HG03097 (cell line): Measurements from ENCODE around the gene ACTBL2.

Experiments used
- ATAC-seq: cut with Tn5 transposase; IDR thresholded peaks from one replicate; pipeline ENCODE4 v1.9.1; 2021; ENCODE audit not compliant: unreplicated experiment, low FRiP score

ACTBL2 gene

DNA sequence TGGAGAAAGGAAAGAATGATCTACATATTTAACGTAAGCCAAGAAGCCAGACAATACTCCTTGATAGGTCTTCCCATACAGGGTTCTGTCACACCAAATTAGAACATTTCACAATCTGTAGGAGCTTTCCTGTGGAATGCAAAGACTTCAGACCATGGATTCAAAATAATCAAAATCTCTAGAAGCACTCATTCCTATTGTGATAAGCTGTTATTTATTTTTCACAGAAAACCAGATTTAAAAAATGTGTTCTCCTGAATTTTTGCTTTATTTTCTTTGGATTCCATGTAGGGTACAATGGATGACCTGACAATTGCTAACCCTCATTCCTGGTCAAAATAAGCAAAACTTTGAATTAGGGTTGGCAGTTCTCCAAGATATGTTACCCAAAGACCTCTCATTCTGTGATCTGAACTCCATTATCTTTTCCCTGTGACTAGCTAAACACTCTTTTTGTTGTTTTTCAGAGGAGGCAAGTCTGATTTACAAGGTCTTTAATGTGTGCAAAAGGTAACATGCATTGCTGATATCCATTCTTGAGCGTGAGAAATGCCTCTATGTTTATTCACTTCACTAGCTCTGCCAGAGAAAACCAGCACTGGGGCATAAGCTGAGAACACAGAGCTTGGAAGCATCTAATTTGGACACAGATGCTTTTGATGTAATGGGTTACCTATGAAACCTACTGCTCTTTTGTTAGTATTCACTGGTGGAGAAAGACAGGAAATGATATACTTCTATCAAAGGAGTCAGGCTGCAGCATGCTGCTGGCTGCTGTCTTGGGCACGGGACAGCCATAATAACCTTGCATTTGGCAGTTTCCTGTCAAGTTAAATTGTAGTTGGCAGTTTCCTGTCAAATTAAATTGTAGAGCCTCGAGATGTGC, 31.4 kb downstream of the ACTBL2 start:
- ATAC-seq: no peak

DNA sequence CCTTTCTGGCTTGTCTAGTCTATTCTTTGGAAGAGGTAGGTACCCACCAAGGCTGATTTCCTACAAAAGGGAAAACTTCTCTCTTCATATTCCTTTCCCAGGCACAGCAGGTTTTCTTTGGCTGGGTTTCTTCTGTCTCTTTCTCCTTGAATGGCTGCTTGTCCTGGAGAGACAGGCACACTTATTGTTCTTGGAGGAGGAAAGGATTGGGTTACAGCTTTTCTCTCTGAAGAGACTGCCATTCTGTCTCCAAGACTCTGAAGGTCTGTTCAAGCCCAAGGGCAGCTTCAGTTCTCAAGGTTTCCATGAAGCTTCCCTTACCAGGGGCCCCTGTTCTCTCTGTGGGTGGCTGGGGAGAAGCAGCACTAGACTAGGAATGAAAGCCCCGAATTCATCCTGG, 33.9 kb downstream of the ACTBL2 start:
- ATAC-seq: no peak

DNA sequence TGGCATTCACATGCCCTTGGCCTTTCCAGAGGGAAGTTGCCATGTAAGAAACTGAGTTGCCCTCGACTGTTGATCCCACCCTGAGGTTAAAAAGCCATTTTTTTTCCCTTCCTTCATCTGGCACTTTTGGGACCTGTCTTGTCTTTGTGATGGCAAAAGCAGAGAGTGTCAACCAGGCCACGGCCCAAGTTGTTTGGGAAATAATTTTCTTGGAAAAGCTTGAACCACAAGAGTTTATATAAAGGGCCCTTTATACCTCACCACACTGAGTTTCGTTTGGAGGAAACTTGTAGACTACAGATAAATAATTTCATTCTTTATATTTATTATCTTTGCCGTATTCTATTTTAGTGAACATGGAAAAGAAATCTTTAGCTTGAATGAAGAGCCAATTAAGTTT, 34.3 kb downstream of the ACTBL2 start:
- no peak for ATAC-seq

DNA sequence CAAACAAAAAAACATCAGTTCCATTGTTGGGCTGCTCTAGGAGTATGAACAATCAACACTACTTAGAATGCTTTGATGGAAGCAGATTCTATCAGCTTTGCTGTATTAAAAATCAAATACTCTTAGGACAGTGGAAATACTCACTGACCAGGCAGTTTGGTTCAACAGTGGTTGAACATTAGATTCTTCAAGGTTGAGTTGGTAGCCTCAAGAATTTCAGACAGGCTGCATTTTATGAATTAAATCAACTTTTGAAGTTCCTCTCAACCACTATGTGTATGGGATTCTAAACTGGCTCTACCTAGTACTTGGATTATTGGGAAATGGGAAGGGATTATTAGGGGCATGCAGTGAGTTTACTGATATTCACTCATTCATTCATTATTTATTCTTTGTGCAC, 35.0 kb downstream of the ACTBL2 start:
- ATAC-seq: no peak

DNA sequence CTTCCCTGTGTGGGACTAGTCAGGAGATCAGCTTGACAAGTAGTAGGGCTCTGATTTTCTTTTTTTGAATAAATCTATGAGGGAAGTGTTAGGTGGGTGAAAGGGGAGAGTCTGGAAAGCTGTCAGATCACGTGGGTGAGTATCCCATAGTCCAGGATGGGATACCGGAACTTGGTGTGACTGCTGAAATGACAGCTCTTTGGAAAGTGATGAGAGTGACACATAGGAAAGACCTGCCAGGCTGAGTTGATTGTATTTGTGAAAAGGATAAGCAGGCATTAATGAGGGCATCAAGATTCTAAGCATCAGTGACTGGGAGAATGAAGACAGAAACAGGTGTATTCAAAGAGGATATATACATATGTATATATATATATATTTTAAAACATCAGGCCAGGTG, 35.6 kb downstream of the ACTBL2 start:
- no peak for ATAC-seq

DNA sequence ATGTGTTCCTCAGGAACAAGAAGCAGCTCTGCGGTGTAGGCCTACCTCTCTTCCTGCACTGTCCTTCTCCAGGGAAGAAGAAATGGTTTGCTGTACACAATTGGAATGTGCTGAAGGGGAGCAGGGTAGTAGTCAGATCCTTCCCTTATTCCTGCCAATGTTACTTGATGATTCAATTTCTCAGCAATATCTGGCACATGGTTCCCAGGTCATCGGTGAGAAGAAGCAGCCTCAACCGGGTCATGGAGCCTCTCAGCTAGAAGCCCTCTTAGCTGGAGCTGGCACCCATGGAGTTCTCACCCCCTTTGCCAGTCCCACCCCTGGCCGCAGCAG, 36.9 kb downstream of the ACTBL2 start:
- no peak for ATAC-seq

DNA sequence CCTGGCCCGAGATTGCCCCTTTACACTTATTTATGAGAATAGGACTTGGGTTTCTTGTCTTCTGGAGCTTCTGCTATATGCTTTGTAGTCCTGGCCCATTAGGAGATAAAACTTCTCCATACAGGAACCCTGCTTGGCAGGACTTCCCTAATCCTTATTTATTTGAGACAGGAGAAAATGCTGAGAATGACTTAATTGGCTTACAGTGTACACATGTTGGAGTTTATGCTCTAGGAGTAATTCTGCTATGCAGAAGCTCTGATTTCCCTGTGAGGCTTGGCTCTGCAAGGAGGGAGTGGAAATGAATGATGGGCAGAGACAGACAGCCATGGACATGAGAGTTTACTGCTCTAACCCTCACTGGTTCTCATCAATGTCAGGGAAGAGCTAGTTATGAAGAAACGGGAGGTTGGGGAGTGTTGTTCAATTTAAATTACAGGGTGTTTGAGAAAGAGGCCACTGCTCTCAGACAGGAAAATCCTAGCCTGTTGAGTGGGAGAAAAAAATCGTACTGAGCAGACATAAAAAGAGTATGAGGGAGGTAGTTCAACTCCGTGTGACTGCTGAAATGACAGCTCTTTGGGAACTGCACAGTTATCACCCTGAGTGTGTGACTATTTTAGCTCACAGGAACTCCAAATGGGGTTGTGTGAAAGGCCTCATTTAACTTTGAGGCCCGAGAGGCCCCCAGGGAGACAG, 37.5 kb downstream of the ACTBL2 start:
- no peak for ATAC-seq

DNA sequence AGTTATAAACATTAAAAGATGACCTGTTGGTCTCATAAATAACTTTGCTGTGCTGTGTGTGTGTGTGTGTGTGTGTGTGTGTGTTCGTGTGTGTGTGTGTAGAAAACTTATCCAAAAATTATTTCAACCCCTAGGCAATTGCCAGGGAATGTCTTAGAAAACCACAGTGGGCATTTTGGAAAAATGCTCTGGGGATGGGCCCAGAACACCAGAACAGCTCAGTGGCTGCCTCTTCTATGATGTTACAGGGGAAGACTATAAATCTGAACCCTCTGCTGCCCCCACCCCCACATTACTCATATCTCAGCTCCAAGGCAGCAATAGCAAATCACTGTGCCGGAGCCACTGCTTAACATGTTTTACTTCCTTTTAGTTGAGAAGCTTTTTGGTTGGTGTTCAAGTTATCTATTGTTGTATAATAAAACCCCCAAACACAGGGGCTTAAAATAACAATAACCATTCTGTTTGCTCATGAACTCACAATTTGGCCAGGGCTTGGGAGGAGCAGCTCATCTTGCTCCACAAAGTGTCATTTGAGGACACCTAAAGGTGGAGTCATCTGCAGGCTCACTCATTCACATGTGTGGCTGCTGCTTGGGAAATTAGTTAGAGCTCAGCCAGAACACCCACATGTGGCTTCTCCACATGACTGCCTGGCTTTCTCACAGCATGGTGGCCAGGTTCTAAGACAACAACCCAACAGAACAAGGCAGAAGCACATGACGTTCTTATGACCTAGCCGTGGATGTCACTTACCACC, 40.4 kb downstream of the ACTBL2 start:
- ATAC-seq: no peak

DNA sequence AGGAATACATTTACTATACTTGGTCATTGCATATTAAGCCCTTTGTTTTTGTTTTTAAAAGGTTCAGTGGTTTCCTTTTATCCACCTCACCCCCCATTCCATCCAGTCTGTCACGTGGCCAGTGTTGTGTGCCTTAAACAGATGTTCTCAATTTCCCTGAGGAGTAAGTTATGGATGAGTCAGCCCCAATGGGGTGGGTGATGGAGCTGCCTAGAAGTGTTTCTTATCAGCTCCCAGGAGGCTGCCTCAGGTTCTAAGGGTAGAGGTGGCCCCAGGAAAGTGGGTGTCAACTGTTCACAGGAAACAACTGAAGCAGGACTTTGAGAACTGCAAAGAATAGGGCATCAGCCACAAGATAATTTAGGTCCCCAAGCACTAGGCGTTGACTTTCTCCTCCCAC, 41.1 kb downstream of the ACTBL2 start:
- no peak for ATAC-seq

DNA sequence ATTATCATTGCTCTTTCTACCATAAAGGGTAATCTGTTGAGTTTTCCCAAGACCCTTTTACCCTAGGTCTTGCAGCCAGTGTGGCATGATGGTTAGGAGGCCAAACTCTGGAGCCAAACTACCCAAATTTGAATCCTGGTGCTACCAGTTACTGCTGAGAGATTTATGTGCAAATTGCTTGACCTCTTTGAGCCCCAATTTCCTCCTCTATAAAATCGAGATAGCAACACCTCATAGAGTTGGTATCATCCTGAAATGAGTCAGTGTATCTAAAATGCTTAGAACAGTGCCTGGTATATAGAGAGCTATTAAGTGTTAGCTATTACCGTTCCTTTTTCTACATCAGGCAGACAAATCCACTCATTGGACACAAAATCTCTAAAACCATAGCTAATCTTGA, 43.0 kb downstream of the ACTBL2 start:
- ATAC-seq: no peak

DNA sequence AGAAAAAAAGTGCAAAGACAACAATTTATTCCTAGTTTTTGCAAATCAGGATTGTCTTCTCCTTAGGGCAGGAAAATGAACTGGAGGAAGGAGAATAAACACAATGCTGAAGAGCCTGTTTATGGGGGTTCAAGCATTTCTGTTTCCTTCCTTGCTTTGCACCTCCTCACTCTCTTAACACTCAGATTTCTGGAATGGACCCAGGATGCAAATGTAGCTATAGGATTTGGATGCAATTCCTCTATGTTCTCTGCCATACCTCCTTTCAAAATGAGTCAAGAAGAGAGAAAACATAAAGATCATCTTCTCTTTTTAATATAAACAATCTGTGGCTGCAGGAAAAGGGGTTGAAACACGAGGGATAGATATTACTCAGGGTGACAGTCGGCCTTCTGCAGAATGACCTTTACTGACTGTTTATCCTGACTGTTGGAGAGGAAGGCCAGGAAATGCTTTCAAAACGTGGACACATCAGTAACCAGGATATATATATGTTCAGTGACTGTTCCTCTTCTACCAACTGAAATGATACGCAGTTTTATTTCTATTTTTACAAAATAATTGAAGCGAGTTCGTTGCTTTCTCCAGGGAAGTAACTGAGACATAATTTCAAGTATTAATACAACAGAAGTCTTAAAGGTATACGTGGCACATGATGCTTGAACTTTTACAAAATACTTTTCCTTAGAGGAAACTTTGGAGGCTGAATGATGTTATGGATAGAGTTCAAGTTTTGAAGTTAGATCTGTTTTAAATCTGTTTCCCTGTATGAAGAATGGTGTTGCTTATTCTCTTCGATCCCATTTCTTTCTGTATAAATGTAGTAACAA, 44.4 kb downstream of the ACTBL2 start:
- ATAC-seq: no peak

DNA sequence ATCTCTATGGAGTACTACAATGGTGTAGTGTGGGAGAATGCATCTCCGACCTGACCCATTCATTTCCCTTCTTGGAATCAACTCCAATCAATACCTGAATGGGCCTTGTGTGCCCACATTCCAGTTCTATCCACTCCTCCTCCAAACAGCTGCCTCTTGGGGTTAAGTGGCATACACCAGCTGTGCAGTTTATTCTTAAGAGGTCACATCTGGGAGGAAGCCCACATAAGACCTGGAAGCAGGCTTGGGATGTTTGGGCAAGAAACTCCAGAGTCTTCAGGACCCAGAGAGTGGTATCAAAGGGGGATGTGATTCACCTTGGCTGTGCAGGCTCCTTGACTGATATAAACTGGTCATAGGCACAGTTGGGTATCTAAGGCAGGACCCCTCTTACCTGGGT, 46.0 kb downstream of the ACTBL2 start:
- no peak for ATAC-seq

DNA sequence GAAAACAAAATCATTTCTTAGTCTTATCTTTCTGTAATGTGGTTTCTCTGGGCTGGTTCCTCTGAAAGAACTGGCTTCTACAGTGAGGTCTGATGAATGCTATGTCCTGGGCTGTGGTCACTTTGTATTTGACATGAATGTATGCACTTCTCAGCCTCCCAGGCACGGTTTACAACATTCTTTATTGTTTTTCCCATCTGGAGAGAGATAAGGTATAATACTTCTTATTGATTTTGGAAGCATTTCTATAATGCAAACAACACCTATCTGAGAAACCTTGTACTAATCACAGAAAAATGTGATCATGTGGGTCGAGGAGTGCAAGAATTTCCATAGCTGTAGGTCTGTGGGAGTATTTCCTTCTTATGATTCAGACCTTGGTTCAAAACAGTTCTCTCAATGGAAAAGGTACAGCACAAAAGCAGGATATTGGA, 46.9 kb downstream of the ACTBL2 start:
- no peak for ATAC-seq

DNA sequence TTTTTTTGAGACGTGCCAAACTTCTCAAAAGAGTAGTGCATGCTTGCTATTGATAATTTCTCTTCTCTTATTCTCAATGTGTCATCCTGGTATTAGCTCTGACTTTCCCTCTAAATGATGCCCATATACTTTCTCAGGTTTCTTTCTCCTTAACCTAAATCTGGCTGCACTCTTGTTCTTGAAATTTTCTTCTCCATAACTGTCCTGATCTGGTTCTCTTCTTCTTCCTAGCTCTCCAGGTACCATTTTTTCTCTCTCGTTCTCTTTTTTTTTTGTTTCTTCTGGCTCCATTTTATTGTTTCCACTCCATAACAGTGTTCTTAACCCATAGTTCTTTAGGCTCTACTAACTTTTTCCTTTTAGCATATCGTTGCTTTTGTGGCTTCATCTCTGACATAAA, 47.9 kb downstream of the ACTBL2 start:
- ATAC-seq: no peak

DNA sequence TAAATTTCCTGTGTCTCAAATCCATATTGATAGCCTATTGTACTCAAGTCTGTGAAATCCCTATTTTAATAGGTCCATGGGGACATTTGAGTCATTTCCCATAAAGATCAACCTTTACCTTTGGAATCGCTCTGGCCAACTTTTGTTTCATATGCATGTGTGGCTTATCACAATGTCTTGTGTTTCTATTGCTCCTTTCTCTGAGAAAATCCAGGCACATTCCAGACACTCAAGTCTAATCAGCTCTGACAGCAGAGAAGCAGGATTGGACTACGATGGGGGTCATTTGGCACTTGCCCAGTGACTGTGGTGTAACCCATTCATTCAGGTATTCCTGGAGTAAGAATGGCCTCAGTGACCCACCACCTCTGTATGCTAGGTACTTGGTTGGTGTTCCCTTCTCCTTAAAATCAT, 48.4 kb downstream of the ACTBL2 start:
- no peak for ATAC-seq

DNA sequence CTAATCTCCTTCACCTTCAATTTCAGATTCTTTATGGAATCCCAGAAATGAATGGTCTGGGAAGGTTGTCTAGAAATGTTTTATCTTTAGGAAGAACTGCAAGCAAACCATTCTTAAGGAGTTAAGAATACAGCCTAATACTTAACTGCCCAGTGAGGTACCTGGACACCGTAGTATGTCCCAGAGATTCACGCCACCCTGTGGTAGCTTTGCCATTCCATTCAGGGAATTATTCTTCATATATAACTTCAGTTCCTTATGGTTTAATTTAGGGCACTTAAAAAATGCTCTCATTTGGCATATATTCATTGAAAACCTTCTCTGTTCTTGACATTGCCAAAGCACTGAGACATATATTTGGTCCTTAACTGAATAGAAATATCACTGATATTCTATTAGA, 49.7 kb downstream of the ACTBL2 start:
- ATAC-seq: no peak

DNA sequence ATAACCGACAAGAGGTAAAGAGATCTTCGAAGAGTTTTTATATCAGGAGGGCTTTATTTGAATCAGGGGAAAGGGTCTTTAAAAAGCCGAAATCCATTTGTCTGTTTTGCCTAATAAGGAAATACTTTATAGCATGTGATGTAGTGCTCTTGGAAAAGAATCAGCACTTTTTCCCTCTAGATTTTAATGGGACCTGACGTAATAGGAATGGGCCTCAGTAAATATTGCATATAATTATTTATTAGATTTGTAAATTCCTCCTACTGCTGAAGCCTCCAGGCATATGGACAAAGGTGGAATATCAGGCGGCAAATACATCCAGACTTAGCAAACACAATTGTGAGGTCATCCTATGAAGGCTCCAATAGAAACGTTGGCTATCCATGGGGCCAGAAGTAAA, 50.9 kb downstream of the ACTBL2 start:
- ATAC-seq: no peak
